ENCODE measurements around the gene KRTAP10-10.

Gene KRTAP10-10

DNA sequence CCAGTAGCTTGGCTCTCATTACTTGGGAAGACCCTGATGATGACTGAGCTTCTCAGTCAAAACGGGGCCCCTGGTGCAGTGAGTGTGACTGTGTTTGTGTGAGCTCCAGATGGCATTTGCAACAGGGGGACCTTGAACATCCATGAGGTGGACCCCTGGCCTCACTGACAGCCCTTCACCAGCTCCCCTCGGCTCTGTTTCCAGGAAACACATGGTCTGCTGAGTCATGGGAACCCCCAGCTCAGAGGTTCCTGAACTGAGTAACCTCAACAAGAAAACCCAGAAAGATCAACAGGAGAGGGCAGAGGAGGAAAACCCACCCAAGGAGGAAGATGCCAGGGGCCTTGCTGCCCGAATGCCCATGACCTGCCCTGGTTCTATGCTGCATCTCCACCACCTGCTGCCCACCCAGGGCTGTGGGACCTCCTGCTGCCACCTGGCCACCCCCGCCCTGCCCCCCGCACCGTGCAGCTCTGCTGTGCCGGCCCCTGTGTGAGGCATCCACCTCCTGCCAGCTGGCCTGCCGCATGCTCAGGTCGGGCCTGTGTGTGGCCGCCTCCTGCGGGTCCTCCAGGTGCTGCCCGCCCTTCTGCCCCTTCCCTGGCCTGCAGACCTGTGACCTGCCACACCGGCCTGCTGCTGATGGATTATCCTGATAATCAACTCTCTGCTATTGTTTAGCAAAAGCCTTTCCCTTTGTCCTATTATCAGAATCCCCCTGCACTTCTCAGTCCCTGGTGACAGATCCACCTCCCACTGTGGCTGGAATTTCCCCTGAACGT lies 49.0 kb downstream of the KRTAP10-10 start:
- DNase-seq: no peak

DNA sequence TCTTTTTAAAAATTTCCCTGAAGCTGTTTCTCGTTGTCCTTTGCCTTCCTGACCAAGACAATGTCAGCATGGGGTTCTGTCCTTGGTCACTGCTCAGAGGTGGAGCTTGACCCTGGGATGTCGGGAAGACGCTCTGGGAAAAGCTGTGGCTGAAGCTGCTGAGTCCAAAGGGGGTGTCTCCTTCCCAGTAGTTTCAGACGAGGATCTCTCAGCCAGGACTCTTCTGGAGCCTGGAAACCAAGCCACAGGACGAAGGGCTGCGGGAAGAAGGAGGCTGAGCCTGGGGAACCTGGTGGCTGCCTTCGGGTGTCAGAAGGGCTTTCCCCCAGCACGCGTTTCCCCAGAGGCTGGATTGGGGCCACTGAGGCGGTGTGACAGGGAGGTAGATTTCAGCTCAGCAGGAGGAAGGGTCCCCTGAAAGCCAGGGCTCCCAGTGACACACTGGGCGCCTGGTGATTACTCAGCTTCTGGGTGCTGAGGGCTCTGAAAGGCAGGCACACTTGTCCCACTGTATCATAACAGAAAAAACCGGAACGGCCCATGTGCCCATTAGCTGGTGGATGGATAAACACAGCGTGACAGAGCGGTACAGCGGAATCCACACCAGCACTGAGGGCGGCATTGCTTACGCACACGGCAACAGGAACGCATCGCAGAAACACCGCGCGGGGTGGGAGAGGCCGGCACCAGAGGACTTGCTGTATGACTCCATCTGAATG lies 49.8 kb downstream of the KRTAP10-10 start:
- no peak for DNase-seq

DNA sequence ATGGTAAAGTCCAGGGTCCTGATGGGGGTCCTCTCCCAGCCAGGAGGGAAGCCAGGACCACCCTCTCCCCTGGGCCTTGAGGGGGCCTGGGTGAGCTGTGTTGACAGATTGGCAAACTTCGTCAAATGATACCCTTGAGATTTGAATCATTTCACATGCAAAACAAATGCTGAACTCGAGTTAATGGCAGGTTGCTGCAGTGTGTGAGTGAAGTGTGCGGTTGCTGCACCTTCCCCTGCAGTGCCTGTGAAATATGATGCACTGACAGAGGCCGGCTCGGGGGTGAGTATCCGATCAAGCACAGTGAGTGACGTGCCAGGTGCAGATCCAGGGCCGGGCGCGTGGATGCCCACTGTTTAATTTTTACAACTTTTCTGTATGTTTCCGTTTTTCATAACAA lies 50.5 kb downstream of the KRTAP10-10 start:
- no peak for DNase-seq
